Suppressor macrophage treated with lipopolysaccharide for 1 hour (primary cell): Measurements from ENCODE around the gene GK.
"Not testable (repeated sequence)": the region's sequence is repeated elsewhere in the genome, so short reads cannot be mapped to it uniquely, and the experiment has no call there.

ENCODE experiments used
- DNase-seq, 3 donors: peaks; one replicate each; pipeline ENCODE4 v3.0.0-alpha.2; 2020 to 2022

Gene GK

GRCh38 chrX:30713061-30713525 is 59.9 kb downstream of the GK start:
- DNase-seq, result peak; percentile 57 to 71 (median 67)

GRCh38 chrX:30714138-30714537 is 60.9 kb downstream of the GK start:
- no peak for DNase-seq

GRCh38 chrX:30715976-30716375 is 62.8 kb downstream of the GK start:
- DNase-seq, result no peak

GRCh38 chrX:30733852-30734660 is 80.8 kb downstream of the GK start:
- DNase-seq, result no peak

- no peak for DNase-seq
Measured at GRCh38 chrX:30734782-30735181, 81.6 kb downstream of the GK start.

- peak; percentile 73 for DNase-seq
Measured at GRCh38 chrX:30735839-30736238, 82.6 kb downstream of the GK start.

GRCh38 chrX:30741545-30741944 is 88.3 kb downstream of the GK start:
- DNase-seq, result no peak

- no peak for DNase-seq
Measured at GRCh38 chrX:30748342-30748960, 95.2 kb downstream of the GK start.

GRCh38 chrX:30751497-30751896 is 98.3 kb downstream of the GK start:
- DNase-seq, result no peak

GRCh38 chrX:30762755-30763154 is 109.5 kb downstream of the GK start:
- DNase-seq, result no peak

- DNase-seq, result not testable (repeated sequence)
Measured at GRCh38 chrX:30773764-30774163, 120.5 kb downstream of the GK start.

- DNase-seq, result no peak
Measured at GRCh38 chrX:30777575-30777974, 124.4 kb downstream of the GK start.

- DNase-seq, result no peak
Measured at GRCh38 chrX:30779453-30780030, 126.3 kb downstream of the GK start.
